Measurements from ENCODE around the gene PTPRN2.

GRCh38 chr7:157834501-157835163 lies 753.0 kb downstream of the PTPRN2 start:
- TF ChIP-seq CTCF (conservative IDR thresholded peaks at IDR 0.05; ENCODE audit: low read length) (no peak), EZH2phosphoT487 (IDR thresholded peaks at IDR 0.05; ENCODE audit: borderline replicate concordance, low read depth, low read length) (no peak)

Data from OCI-LY7 (cell line).